ENCODE results near the gene PIK3R2. TPM values are rescaled to one million over a fixed set of nuclear protein-coding genes. Genes with fewer than 3 reads are reported as not detected.

Gene PIK3R2
- total and polyA plus RNA-seq, 2 of the 13 experiments (the other 11 are each of a cell fraction or from before 2014, with no cell fraction given), result 18.6 to 25.3 TPM

DNA sequence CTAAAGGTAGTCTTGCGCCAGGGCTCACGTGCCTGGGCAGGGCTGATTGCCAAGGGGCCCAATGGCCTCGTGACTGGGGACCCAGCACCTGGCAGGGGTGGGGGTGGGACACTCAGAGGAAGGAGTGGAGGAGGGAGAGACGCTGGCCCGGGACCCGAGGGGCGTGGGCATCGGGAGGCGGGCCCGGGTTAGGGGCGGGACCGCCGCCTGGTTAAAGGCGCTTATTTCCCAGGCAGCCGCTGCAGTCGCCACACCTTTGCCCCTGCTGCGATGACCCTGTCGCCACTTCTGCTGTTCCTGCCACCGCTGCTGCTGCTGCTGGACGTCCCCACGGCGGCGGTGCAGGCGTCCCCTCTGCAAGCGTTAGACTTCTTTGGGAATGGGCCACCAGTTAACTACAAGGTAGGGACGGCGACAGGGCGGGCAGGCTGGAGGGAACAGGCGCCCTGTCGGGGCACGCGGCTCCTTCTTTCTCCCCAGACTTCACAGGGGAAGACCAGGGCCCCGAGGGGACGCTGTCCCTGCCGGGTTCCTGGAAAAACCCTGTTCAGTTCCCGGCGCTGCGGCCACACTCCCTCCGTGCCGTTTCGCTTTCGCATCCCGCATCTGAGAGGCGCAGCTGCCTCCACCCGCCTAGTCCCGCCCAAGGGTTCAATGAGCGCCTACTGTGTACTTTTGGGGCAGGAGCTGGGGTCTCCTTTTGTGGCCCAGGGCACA lies 20.8 kb downstream of the PIK3R2 start, which contains the start of gene IFI30 (continued):
- TF ChIP-seq LCORL (IDR thresholded peaks at IDR 0.05) (no peak), LCORL (CRISPR knock-in tag; IDR thresholded peaks at IDR 0.05) (peak; percentile 72), ARID4A (CRISPR knock-in tag; IDR thresholded peaks at IDR 0.05; ENCODE audit: borderline replicate concordance) (peak; percentile 68; the same call in 1 of the 2 replicates), DNMT1 (CRISPR knock-in tag; IDR thresholded peaks at IDR 0.05) (no peak; the same call in 1 of the 2 replicates), PAXIP1 (CRISPR knock-in tag; conservative IDR thresholded peaks at IDR 0.05) (peak; percentile 20), HNF1B (CRISPR knock-in tag; IDR thresholded peaks at IDR 0.05) (no peak; the same call in 1 of the 2 replicates), MAX (IDR thresholded peaks at IDR 0.05) (peak; percentile 31; the same call in 1 of the 2 replicates), MTF1 (CRISPR knock-in tag; IDR thresholded peaks at IDR 0.05) (no peak), ZNF44 (CRISPR knock-in tag; IDR thresholded peaks at IDR 0.05) (no peak), THAP8 (CRISPR knock-in tag; IDR thresholded peaks at IDR 0.05; ENCODE audit: borderline replicate concordance) (no peak), ZNF264 (CRISPR knock-in tag; IDR thresholded peaks at IDR 0.05) (peak; percentile 100), ZSCAN21 (CRISPR knock-in tag; IDR thresholded peaks at IDR 0.05; ENCODE audit: borderline replicate concordance) (no peak)
- TF ChIP-seq, protein P1, sequence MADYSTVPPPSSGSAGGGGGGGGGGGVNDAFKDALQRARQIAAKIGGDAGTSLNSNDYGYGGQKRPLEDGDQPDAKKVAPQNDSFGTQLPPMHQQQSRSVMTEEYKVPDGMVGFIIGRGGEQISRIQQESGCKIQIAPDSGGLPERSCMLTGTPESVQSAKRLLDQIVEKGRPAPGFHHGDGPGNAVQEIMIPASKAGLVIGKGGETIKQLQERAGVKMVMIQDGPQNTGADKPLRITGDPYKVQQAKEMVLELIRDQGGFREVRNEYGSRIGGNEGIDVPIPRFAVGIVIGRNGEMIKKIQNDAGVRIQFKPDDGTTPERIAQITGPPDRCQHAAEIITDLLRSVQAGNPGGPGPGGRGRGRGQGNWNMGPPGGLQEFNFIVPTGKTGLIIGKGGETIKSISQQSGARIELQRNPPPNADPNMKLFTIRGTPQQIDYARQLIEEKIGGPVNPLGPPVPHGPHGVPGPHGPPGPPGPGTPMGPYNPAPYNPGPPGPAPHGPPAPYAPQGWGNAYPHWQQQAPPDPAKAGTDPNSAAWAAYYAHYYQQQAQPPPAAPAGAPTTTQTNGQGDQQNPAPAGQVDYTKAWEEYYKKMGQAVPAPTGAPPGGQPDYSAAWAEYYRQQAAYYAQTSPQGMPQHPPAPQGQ (CRISPR knock-in tag; IDR thresholded peaks at IDR 0.05; ENCODE audit: borderline replicate concordance), result no peak
- TF ChIP-seq, protein P2, sequence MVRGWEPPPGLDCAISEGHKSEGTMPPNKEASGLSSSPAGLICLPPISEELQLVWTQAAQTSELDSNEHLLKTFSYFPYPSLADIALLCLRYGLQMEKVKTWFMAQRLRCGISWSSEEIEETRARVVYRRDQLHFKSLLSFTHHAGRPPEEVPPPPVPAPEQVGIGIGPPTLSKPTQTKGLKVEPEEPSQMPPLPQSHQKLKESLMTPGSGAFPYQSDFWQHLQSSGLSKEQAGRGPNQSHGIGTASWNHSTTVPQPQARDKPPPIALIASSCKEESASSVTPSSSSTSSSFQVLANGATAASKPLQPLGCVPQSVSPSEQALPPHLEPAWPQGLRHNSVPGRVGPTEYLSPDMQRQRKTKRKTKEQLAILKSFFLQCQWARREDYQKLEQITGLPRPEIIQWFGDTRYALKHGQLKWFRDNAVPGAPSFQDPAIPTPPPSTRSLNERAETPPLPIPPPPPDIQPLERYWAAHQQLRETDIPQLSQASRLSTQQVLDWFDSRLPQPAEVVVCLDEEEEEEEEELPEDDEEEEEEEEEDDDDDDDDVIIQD (CRISPR knock-in tag; IDR thresholded peaks at IDR 0.05; ENCODE audit: low read depth), result no peak; the same call in 1 of the 2 replicates
